BJ (cell line): ENCODE results near the gene RALGAPA2. TPM values are rescaled to one million over a fixed set of nuclear protein-coding genes. Genes with fewer than 3 reads are reported as not detected.

Experiments used
- CTCF ChIA-PET: fragments of 350-600 bp; formaldehyde crosslinking; extraction: SDS; loops from one replicate; lab custom pipeline; 2021; ENCODE audit warnings: antibody characterized with exemption, inconsistent platforms; lab: Yijun Ruan, JAX
- POLR2A ChIA-PET: fragments of 300-600 bp; sonication (Branson Sonifier 250); formaldehyde crosslinking; extraction: SDS; loops from one replicate; lab custom pipeline; 2021; ENCODE audit warnings: antibody characterized with exemption; lab: Charles Lee
- DNase-seq: peaks from one replicate; pipeline ENCODE4 v3.0.0-alpha.2; 2011; ENCODE audit warnings: low read depth
- H3K27me3 ChIP-seq: 2 replicates; pipeline ENCODE4 v1.6.0; 2011; ENCODE audit warnings: low read length; ENCODE audit not compliant: control insufficient read depth, insufficient read depth
- H3K36me3 ChIP-seq: 2 replicates; pipeline ENCODE4 v1.5.1; 2011; ENCODE audit warnings: low read length; ENCODE audit not compliant: control insufficient read depth, insufficient read depth
- H3K4me3 ChIP-seq: 2 replicates; pipeline ENCODE4 v1.5.1; 2011; ENCODE audit warnings: low read depth, mild to moderate bottlenecking, control low read depth, low read length
- polyA plus RNA-seq: library from polyadenylated mRNA; depleted of rRNA; stranded (reverse); fragments of >200 nt; gene quantifications from 2 replicates; pipeline ENCODE4 v1.2.3, GENCODE V29; 2011
- TF ChIP-seq, protein P1 (sequence below): IDR thresholded peaks from 2 replicates; pipeline ENCODE4 v1.5.1; 2011; ENCODE audit warnings: low read depth, mild to moderate bottlenecking, control low read depth, inconsistent platforms, low read length, moderate library complexity; ENCODE audit not compliant: insufficient read depth

Gene RALGAPA2
- polyA plus RNA-seq, 1 experiment = 1.4 TPM

DNA sequence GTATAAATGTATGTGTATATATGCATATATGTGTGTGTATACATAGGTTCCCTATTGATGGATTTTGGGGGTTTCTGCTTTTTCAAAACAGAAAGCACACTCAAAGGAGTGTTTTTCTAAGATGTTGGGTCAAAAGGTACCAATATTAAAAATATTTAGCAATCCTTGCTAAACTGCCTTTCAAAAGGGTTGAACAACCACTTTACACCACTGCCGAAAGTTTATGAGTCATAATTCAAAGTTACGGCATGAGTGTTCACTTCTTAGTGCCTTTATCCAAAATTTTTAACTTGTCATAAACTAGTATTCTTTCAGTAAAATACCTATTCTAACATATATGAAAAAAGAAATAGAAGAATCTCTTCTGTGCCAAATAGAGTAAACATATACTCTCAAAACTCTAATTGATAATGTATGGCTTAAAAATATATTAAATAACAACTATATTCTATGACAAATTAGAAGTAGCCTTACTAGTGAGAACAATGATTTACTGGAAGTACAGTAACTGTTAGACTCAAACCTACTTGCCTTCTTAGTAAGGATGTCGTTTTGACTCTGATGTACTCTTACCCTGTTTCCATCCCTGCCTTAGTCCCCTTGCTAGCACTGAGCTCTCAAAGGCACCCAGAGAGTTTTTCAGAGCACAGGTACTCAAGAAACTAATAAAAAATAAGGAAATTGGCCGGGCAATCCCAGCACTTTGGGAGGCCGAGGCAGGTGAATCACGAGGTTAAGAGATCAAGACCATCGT is 208.5 kb downstream of the RALGAPA2 start:
- Histone ChIP-seq H3K27me3 (no peaks in the 10 kb centered on the region), H3K36me3 (no peaks in the 10 kb centered on the region; the same call in 1 of the 2 replicates), H3K4me3 (no peak overlapping the region)
- DNase-seq = no peak
- TF ChIP-seq, protein P1, sequence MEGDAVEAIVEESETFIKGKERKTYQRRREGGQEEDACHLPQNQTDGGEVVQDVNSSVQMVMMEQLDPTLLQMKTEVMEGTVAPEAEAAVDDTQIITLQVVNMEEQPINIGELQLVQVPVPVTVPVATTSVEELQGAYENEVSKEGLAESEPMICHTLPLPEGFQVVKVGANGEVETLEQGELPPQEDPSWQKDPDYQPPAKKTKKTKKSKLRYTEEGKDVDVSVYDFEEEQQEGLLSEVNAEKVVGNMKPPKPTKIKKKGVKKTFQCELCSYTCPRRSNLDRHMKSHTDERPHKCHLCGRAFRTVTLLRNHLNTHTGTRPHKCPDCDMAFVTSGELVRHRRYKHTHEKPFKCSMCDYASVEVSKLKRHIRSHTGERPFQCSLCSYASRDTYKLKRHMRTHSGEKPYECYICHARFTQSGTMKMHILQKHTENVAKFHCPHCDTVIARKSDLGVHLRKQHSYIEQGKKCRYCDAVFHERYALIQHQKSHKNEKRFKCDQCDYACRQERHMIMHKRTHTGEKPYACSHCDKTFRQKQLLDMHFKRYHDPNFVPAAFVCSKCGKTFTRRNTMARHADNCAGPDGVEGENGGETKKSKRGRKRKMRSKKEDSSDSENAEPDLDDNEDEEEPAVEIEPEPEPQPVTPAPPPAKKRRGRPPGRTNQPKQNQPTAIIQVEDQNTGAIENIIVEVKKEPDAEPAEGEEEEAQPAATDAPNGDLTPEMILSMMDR = no peak
- ChIA-PET POLR2A (no interaction called here), CTCF (no interaction called here)

DNA sequence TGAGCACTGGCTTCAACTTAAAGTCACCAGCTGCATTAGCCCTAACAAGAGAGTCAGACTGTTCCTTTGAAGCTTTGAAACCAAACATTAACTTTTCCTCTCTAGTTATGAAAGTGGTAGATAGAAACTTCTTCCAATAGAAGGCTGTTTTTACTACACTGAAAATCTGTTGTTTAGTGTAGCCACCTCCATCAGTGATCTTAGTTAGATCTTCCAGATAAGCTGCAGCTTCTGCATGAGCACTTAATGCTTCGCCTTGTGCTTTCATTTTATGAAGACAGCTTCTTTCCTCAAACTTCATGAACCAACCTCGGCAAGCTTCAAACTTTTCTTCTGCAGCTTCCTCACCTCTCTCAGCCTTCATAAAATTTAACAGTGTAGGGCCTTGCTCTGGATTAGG is 211.3 kb downstream of the RALGAPA2 start:
- Histone ChIP-seq H3K27me3 (no peaks in the 10 kb centered on the region), H3K36me3 (no peaks in the 10 kb centered on the region; the same call in 1 of the 2 replicates), H3K4me3 (no peak overlapping the region)
- DNase-seq = no peak
- TF ChIP-seq, protein P1 = no peak
- POLR2A ChIA-PET = no interaction called here
- CTCF ChIA-PET = no interaction called here

DNA sequence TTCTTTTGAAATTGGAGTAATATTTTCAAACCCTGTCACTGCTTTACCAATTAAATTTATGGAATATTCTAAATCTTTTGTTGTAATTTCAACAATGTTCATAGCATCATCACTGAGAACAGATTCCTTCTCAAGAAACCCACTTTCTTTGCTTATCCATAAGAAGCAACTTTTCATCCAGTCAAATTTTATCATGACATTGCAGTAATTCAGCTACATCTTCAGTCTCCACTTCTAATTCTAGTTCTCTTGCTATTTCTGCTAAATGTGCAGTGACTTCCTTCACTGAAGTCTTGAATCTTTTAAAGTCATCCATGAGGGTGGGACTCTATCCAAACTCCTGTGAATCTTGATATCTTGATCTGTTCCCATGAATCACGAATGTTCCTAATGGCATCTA is 212.1 kb downstream of the RALGAPA2 start:
- Histone ChIP-seq H3K27me3 (no peaks in the 10 kb centered on the region), H3K36me3 (no peaks in the 10 kb centered on the region; the same call in 1 of the 2 replicates), H3K4me3 (no peak overlapping the region)
- CTCF ChIA-PET = no interaction called here
- no peak for DNase-seq
- TF ChIP-seq, protein P1 = no peak
- POLR2A ChIA-PET = no interaction called here

DNA sequence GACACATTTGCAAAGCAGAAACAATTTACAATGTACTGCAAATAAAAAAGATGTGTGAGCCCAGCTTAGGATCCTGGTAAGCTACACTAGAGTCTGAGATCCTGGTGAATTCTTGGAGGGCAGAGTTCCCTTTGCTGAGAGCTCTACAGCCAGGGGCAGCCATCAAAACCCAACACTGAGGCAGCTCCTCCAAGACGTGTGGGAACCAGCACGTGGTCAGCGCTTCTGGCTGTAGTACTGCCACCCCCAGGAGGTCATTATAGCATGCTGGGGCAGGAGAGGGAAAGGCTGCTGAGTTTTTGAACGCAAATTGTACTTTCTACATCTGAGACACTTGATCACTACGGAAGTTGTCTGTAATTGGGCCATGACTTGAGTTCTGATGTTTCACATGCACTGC is 213.0 kb downstream of the RALGAPA2 start:
- ChIA-PET CTCF (interaction anchor here (1.3 kb wide), 1 partner anchor 16 kb away, joined by 4 read pairs; no protein-coding TSS in a partner anchor), POLR2A (no interaction called here)
- TF ChIP-seq, protein P1 = no peak
- DNase-seq = no peak
- no peak overlapping the region for H3K4me3 ChIP-seq
- H3K36me3 ChIP-seq = no peaks in the 10 kb centered on the region; the same call in 1 of the 2 replicates
- no peaks in the 10 kb centered on the region for H3K27me3 ChIP-seq

DNA sequence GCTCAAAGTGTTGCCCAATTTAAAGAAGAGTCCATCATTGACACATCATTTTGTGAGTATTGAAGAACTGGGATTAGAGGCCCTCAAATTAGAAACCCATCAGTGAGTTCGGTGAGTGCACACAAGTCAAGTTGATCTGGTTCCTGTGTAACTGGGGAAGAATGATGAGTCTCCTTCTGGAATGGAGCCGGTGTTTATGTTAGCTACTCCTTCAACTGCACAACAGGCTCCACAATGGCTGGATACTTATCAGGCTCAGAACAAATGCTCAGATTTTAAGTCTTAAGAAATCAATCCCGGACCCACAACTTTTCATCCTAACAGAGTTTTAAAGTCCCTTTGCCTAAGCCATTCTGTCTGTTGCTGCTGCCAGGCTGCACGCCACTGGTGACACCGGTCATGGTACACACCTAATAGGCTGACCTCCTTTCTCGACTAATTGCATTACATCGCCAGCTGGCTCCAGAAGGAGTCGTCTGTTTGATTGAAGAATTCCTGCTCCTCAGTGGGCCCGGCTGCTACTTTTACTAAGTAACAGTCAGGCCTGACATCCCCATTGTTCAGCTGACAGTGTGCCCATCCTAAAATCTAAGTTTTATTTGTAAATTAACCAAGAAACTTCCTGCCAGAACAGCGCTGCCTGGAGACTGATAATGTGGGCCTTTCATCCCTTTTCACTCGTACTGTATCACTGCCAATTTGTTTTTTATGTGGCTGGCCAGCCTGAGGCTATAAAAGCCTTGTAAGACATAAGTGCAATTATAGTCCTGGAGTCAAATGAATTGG is 214.2 kb downstream of the RALGAPA2 start:
- TF ChIP-seq, protein P1 = no peak
- peak; percentile 8 for DNase-seq
- Histone ChIP-seq H3K27me3 (no peaks in the 10 kb centered on the region), H3K36me3 (no peaks in the 10 kb centered on the region; the same call in 1 of the 2 replicates), H3K4me3 (no peak overlapping the region)
- CTCF ChIA-PET = interaction anchor here (0.7 to 1.5 kb wide), 3 partner anchors 16 to 1114 kb away, joined by 3 to 4 read pairs (median 3); no protein-coding TSS in a partner anchor
- POLR2A ChIA-PET = no interaction called here
